Measurements from ENCODE around the gene GPR39.

GPR39 gene

GRCh38 chr2:132636346-132636745 is 219.7 kb downstream of the GPR39 start:
- no peak for DNase-seq (ENCODE audit: low read depth in 2 of 3, low spot score in 2 of 3)

- DNase-seq (ENCODE audit: low read depth in 2 of 3, low spot score in 2 of 3): no peak
These were observed 221.9 kb downstream of the GPR39 start for GRCh38 chr2:132638313-132639040.

- DNase-seq (ENCODE audit: low read depth in 2 of 3, low spot score in 2 of 3): no peak
These were observed 223.5 kb downstream of the GPR39 start for GRCh38 chr2:132640116-132640515.

GRCh38 chr2:132641819-132642218 is 225.2 kb downstream of the GPR39 start:
- no peak for DNase-seq (ENCODE audit: low read depth in 2 of 3, low spot score in 2 of 3)

DNA sequence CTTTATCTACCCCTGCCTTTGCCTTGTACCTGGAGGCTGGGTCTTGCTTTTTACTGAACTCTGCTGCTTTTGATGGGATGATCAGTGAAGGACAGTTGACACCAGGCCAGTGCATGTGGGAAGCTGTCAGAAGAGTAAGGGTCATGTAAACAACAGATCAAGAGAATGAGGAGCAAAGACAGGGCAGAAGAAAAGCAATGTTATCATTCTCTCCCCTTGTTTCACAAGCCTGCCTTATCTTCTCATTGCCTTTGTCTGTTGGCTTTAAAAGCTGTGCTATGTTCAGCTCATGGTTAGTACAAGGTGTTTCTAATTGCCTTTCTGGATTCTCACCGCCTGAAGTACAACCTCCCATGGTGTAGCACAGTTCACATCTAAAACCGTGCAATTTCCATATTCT is 225.8 kb downstream of the GPR39 start:
- DNase-seq (ENCODE audit: low read depth in 2 of 3, low spot score in 2 of 3): no peak

GRCh38 chr2:132645176-132645575 is 228.6 kb downstream of the GPR39 start:
- no peak for DNase-seq (ENCODE audit: low read depth in 2 of 3, low spot score in 2 of 3)

- DNase-seq (ENCODE audit: low read depth in 2 of 3, low spot score in 2 of 3): no peak
These were observed 229.3 kb downstream of the GPR39 start for GRCh38 chr2:132645722-132646539.

DNA sequence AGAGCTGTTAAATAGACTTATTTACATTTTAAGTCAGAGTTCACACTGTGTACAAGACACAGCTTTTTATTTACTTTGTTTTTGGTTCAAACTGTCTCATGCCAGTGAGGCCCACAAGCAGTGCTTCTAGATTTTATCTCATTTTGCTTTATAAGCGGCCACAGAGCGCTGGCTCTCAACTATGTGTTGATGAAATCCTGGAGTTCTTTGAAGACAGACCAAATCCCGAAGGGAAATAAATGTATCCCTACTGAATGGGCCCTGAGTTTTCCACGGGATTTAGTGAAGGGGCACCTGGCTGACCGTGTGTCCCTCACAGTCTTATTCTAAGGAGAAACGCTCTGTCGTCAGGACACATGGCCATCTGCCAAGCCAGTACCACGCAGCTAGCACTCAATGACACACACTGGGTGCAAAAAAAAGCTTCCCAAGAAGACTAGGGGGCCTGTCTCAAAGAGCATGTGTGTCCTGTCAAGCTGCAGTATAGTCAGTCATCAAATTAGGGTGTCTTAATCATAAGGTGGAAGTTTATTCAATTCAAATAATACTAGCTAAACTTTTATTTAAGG is 230.0 kb downstream of the GPR39 start:
- DNase-seq (ENCODE audit: low read depth in 2 of 3, low spot score in 2 of 3): no peak

- no peak for DNase-seq (ENCODE audit: low read depth in 2 of 3, low spot score in 2 of 3)
These were observed 234.8 kb downstream of the GPR39 start for GRCh38 chr2:132651115-132652045.

DNA sequence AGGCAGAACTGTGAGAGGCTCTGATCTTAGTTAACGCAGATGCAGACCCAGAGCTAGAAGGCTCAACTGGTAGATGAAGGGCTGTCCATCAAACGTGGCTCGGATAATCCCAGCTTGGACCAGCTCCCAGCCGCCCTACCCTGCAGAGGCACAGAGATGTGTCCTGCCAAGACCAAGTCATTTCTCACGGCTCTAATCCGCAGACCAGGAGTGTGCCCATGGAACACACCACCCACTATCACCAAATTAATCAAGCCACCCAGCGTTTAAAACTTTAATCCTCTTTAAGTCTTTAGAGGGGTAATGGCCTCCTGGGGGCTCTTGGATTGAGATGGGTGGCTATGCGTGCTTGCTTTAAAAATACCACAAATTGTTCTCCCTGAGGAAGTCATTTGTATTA is 235.9 kb downstream of the GPR39 start:
- DNase-seq (ENCODE audit: low read depth in 2 of 3, low spot score in 2 of 3): no peak

DNA sequence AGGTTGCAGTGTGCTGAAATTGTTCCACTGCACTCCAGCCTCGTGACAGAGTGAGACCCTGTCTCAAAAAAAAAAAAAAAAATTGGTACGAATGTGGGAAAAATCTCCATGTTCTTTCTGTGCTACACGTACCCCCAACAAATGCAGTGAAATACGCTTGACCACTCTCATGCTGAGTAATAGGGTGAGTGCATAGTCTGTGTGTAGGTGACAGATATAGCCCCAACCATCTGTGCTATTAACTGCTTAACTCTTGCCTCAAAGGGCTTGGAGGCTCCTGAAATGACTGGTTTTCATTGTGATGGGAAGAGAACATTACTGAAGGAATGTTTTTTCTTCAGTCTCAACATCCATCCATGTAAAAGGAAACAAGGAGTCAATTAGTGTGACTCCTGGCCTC is 237.7 kb downstream of the GPR39 start:
- DNase-seq (ENCODE audit: low read depth in 2 of 3, low spot score in 2 of 3): no peak

- DNase-seq (ENCODE audit: low read depth in 2 of 3, low spot score in 2 of 3): no peak
These were observed 238.4 kb downstream of the GPR39 start for GRCh38 chr2:132654968-132655367.

DNA sequence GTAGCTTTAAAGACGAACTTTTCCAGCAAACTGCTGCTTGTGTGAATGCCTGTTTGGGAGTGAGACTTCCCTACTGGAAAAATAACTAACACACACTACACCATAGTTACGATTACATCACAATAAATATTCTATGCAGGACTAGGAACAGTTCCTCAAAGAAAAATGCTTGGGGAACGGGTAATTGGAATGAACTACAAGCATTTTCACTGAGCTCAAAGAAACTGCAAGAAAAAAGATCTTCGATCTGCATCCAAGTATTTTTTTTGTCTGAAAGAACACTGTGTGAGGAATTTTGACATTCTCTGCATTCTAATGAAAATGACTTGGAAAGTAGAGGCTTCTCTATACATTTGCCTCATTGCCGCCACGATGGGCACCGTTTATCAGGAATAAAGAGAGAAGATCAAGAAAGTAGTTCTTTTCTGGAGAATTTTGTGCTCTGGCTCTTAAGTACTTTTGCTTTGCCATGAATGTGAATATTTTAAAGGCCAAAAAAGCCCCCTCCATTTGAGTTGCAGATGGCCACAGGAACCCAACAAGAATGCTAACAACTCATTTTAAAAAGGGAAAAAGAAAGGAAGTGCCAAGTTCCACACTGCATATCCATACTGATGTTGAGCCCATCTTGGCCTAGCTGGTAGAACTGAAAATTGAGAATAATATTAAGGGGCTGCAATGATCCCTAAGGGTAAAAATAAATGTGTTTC is 239.8 kb downstream of the GPR39 start:
- no peak for DNase-seq (ENCODE audit: low read depth in 2 of 3, low spot score in 2 of 3)

- no peak for DNase-seq (ENCODE audit: low read depth in 2 of 3, low spot score in 2 of 3)
These were observed 242.7 kb downstream of the GPR39 start for GRCh38 chr2:132659331-132659730.

- DNase-seq (ENCODE audit: low read depth in 2 of 3, low spot score in 2 of 3): no peak
These were observed 246.1 kb downstream of the GPR39 start for GRCh38 chr2:132662732-132663131.

DNA sequence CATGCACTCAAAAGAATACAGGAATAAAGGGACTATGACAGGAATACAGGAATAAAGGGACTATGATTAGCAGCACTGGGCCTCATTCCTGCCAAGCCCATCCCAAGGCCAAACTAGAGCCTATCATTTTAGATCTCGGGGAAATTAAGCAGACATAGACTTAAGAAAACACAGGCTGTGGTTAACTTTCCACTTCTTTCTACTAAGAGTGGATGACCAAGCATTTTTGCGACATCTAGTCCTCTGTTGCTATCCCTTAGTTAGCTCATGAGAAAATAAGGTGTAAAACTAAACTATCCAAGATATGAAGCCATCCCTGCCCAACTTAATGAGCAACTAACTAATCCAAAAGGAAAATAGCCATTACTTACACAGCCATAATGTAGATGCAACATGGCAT is 247.5 kb downstream of the GPR39 start:
- DNase-seq (ENCODE audit: low read depth in 2 of 3, low spot score in 2 of 3): no peak

- DNase-seq (ENCODE audit: low read depth in 2 of 3, low spot score in 2 of 3): no peak
These were observed 249.0 kb downstream of the GPR39 start for GRCh38 chr2:132665401-132666140.

- DNase-seq (ENCODE audit: low read depth in 2 of 3, low spot score in 2 of 3): no peak
These were observed 251.1 kb downstream of the GPR39 start for GRCh38 chr2:132667706-132668105.

- no peak for DNase-seq (ENCODE audit: low read depth in 2 of 3, low spot score in 2 of 3)
These were observed 251.7 kb downstream of the GPR39 start for GRCh38 chr2:132668189-132668823.

Measured in activated CD8-positive, alpha-beta memory T cell treated with anti-CD3 and anti-CD28 coated beads for 48 hours (primary cell).